Activated naive CD4-positive, alpha-beta T cell treated with anti-CD3 and anti-CD28 coated beads, Interleukin-2, amount 50 U/mL, for 72 hours (primary cell): ENCODE data around the gene ANXA2R. TPM values are rescaled to one million over a fixed set of nuclear protein-coding genes. Genes with fewer than 3 reads are reported as not detected.

Experiments used
- ATAC-seq, 2 donors: fragments of 150-1000 bp; cut with Tn5 transposase; 2 replicates each; pipeline ENCODE4 v1.10.0; 2021; ENCODE audit warnings: mild to moderate bottlenecking in 2 of 2, moderate library complexity in 2 of 2
- DNase-seq, 2 donors: peaks; one replicate each; pipeline ENCODE4 v3.0.0; 2021 to 2022; ENCODE audit warnings: low spot score in 2 of 2
- H3K27ac Mint-ChIP-seq, 2 donors: one replicate each; pipeline ENCODE4 v1.8.0; 2022; ENCODE audit warnings: mild to moderate bottlenecking in 2 of 2, mixed read lengths in 2 of 2
- H3K36me3 Mint-ChIP-seq, 2 donors: one replicate each; pipeline ENCODE4 v1.8.0; 2022; ENCODE audit warnings: mixed read lengths in 2 of 2
- H3K9me3 Mint-ChIP-seq, 2 donors: one replicate each; pipeline ENCODE4 v1.8.0; 2022; ENCODE audit warnings: mixed read lengths in 2 of 2
- total RNA-seq, 2 donors: library from RNA; stranded (reverse); gene quantifications; one replicate each; pipeline ENCODE4 v1.2.3, GENCODE V29; 2022

ANXA2R gene
- total RNA-seq, 2 donors from 2014 or later: 5.3 to 8.4 TPM

DNA sequence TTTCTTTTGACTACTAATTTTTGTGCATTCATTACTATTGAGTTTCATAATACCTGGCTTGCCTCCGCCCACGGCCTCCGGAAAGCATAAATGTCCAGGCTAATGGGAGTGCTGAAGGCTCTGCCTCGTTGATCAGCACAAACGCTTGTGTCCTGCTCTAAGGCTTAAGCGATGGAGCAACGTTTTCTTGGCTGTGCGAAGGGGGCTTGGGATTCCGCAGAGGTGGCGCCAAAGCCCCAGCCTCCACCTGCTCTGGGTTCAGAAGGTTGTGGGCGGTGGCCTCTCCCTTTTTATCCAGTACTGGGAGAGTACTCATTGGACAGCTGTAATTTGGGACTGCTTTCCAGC lies 19.7 kb downstream of the ANXA2R start:
- DNase-seq (no peak), ATAC-seq (peak in 1 of 2 donors; percentile 13)
- Mint-ChIP-seq H3K36me3 (peaks cover 0 to 6% of the 10 kb centered on the region in 2 donors), H3K27ac (peak overlapping the region; percentile 99), H3K9me3 (no peaks in the 10 kb centered on the region)

DNA sequence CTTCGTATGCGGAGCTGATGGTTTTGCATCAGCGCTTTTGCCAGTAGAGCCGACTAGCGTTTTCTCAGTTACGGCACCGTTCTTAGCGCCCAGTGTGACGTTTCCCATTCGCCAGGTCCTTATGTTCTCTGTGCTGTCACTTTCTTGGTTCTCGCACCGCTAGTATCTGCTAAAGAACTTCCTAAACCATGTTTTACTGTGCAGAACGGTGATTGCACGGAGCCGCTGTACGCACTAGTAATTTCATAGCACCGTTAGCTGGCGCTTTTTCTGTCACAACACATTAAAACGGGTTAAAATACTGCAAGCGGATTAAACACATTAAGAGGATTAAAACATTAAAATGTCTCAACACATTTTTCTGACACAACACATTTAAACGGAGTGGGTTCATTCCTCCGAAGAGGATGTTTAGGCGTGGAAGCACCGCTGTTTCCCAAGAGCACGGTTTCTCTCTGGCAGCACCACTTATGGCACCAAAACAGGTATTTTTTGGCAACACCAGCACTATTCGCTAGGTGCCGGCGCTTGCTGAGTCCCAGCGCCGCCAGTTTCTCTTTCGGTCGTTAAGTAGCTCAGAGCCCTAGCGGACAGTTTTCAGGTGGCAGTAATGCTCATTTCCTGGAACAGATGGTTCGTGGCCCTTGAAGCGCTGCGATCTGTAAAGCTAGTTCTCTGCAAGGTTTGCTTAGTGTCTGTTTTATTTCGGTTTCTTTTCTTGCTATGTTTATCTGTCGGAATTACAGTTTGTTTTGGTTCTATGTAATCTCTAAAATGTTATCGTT lies 20.3 kb downstream of the ANXA2R start:
- Mint-ChIP-seq H3K9me3 (no peaks in the 10 kb centered on the region), H3K36me3 (peaks cover 0 to 6% of the 10 kb centered on the region in 2 donors), H3K27ac (peak overlapping the region; percentile 99)
- ATAC-seq: peak; percentile 74 to 76
- DNase-seq: peak; percentile 73 to 75

DNA sequence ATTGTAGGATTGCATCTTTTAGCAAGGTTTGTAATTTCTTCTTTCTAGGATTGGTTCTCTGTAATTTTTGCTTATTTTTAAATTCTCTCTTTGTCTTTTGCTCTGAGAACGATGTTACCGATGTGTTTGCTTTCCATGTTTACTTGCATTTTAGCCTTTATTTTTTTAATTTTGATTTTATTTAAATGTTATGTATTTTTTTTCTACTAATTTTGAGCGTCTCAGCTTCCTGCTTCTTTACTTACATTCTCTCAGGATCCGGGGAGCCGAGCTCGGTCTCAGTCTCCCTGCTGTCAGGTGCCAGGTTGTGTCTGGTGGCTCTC lies 20.9 kb downstream of the ANXA2R start:
- ATAC-seq (no peak), DNase-seq (no peak)
- no peaks in the 10 kb centered on the region for H3K9me3 Mint-ChIP-seq
- H3K27ac Mint-ChIP-seq: peak overlapping the region; percentile 99
- H3K36me3 Mint-ChIP-seq: peaks cover 0 to 6% of the 10 kb centered on the region in 2 donors

DNA sequence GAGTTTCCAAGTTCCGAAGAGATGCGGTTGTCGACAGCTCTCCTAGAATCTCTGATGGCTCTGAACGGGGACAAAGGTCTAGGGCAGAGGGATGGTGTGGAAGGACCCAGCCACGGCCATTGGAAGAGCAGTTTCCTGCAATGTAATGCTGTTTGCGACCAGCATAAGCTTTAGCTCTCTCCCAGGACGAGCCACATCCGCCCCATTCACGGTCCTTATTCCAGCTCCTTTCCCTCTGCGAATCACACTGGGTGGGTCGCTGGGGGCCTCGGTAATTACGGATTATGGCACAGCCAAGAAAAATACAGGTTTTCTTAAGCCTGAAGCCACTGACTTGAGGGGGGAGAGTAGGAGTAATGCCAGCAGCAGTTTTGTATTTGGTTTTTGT lies 22.7 kb downstream of the ANXA2R start:
- DNase-seq: no peak
- H3K9me3 Mint-ChIP-seq: no peaks in the 10 kb centered on the region
- H3K36me3 Mint-ChIP-seq: peaks cover 0 to 6% of the 10 kb centered on the region in 2 donors
- peak; percentile 19 to 30 for ATAC-seq
- H3K27ac Mint-ChIP-seq: peak overlapping the region; percentile 99

GRCh38 chr5:43016217-43016779 lies 23.8 kb downstream of the ANXA2R start:
- Mint-ChIP-seq H3K27ac (peak overlapping the region; percentile 99), H3K9me3 (no peaks in the 10 kb centered on the region), H3K36me3 (peaks cover 0 to 6% of the 10 kb centered on the region in 2 donors)
- DNase-seq (no peak), ATAC-seq (no peak)

DNA sequence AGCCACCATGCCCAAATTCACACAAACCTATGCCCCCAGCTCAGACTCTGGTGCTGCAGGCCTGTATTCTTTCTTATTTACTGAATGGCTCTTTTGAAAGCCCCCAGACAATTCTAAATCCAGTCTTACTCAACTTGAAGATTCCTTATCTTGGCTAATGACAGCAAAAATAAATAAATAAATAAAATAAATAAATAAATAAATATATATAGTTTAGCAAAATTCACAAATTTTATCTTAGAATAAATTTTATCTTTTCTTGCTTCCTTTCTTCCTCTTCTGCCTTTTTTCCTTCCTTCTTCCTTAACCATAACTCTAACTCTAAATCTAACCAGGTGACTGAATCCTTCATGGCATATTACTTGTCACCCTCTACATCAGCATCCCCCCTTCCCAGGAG lies 25.6 kb downstream of the ANXA2R start:
- Mint-ChIP-seq H3K9me3 (no peaks in the 10 kb centered on the region), H3K27ac (peak overlapping the region in 1 of 2 donors; percentile 74), H3K36me3 (peaks cover 0 to 4% of the 10 kb centered on the region in 2 donors)
- DNase-seq (no peak), ATAC-seq (no peak)

DNA sequence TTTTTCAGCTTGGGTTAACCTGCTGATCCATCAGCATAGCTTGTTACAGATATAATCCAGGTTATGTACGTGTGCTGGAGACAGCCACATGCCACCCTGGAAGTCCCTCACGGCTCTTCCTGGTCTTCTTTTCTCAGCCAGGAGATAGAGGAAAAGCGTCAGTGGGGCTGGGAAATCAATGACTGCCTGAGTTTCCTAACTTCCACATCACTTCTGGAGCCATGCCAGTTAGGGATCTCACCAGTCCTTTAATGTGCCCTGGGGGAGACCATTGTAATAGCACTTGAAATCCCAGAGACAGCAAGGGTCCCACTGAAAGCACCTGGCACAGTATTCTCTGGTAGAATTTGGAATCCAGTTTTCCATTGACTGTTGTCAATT lies 29.2 kb downstream of the ANXA2R start:
- no peak for ATAC-seq
- H3K9me3 Mint-ChIP-seq: no peaks in the 10 kb centered on the region
- no peak for DNase-seq
- peak overlapping the region in 1 of 2 donors; percentile 97 for H3K27ac Mint-ChIP-seq
- H3K36me3 Mint-ChIP-seq: peaks cover 0 to 7% of the 10 kb centered on the region in 2 donors

GRCh38 chr5:43008363-43009153 lies 31.6 kb downstream of the ANXA2R start:
- DNase-seq: peak; percentile 84 to 90
- Mint-ChIP-seq H3K9me3 (no peaks in the 10 kb centered on the region), H3K27ac (peak overlapping the region; percentile 97 to 99), H3K36me3 (peaks cover 0 to 7% of the 10 kb centered on the region in 2 donors)
- ATAC-seq: peak; percentile 59 to 73

- peak overlapping the region; percentile 97 to 99 for H3K27ac Mint-ChIP-seq
- H3K36me3 Mint-ChIP-seq: peaks cover 0 to 7% of the 10 kb centered on the region in 2 donors
- no peaks in the 10 kb centered on the region for H3K9me3 Mint-ChIP-seq
- ATAC-seq: peak; percentile 81 to 85
- DNase-seq: peak; percentile 75 to 85
Observed at GRCh38 chr5:43007911-43008362, 32.2 kb downstream of the ANXA2R start.

- no peaks in the 10 kb centered on the region for H3K9me3 Mint-ChIP-seq
- peaks cover 0 to 7% of the 10 kb centered on the region in 2 donors for H3K36me3 Mint-ChIP-seq
- H3K27ac Mint-ChIP-seq: peak overlapping the region; percentile 97 to 99
- ATAC-seq (peak; percentile 37 to 42), DNase-seq (peak; percentile 73 to 85)
Observed at GRCh38 chr5:43007246-43007910, 32.7 kb downstream of the ANXA2R start.

- DNase-seq: no peak
- Mint-ChIP-seq H3K27ac (peak overlapping the region; percentile 97 to 99), H3K9me3 (no peaks in the 10 kb centered on the region)
Observed at GRCh38 chr5:43006424-43007202, 33.5 kb downstream of the ANXA2R start.

DNA sequence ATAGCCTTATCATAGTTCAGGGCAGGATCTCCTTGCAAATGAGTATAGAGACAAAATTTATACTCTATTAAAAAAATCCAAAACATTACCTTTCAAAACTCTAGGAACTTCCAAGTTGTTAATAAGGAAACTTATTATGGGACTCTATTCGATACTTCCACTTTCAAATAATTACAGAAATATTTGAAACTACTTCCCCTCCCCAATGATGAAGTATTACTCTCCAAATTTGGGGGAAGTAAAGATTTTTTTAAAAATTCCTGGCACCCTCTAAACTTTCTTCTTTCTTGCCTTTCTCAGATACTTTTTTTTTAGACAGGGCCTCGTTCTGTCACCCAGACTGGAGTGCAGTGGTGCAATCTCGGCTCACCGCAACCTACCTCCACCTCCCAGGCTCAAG lies 35.1 kb downstream of the ANXA2R start:
- Mint-ChIP-seq H3K9me3 (no peaks in the 10 kb centered on the region), H3K36me3 (peaks cover 0 to 7% of the 10 kb centered on the region in 2 donors), H3K27ac (no peak overlapping the region)
- ATAC-seq: no peak
- DNase-seq: no peak

More at GRCh38 chr5:43006424-43007202, 33.5 kb downstream of the ANXA2R start:
- H3K36me3 Mint-ChIP-seq: peaks cover 0 to 7% of the 10 kb centered on the region in 2 donors
- ATAC-seq: no peak

DNA sequence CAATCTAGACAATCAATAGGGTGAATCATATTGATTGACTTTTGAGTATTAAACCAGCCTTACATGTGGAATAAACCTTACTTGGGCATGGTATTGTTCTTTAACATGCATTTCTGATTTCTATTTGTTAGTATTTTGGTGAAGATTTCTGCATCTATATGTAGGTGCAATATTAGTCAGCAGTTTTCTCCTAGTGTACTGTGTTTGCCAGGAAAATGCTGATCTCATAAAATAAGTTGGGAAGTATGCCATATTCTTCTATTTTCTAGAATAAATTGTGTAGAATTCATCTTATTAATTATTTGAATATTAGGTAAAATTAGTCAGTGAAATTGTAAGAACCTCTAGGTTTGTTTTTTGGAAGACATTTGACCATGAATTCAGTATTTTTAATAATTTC lies 38.4 kb downstream of the ANXA2R start:
- H3K27ac Mint-ChIP-seq: no peak overlapping the region
- H3K9me3 Mint-ChIP-seq: no peaks in the 10 kb centered on the region
- ATAC-seq: no peak
- no peak for DNase-seq
- no peaks in the 10 kb centered on the region for H3K36me3 Mint-ChIP-seq

- ATAC-seq: no peak
- Mint-ChIP-seq H3K36me3 (no peaks in the 10 kb centered on the region), H3K9me3 (no peaks in the 10 kb centered on the region), H3K27ac (no peak overlapping the region)
- no peak for DNase-seq
Observed at GRCh38 chr5:43000914-43001313, 39.2 kb downstream of the ANXA2R start.

- H3K9me3 Mint-ChIP-seq: no peaks in the 10 kb centered on the region
- H3K36me3 Mint-ChIP-seq: peaks cover 0 to 2% of the 10 kb centered on the region in 2 donors
- H3K27ac Mint-ChIP-seq: no peak overlapping the region
- ATAC-seq (no peak), DNase-seq (no peak)
Observed at GRCh38 chr5:43000111-43000840, 39.8 kb downstream of the ANXA2R start.
